Neural progenitor cell (in vitro differentiated cells): Measurements from ENCODE around the gene TUBGCP4. TPM values are rescaled to one million over a fixed set of nuclear protein-coding genes. Genes with fewer than 3 reads are reported as not detected.
"Not testable (repeated sequence)": the region's sequence is repeated elsewhere in the genome, so short reads cannot be mapped to it uniquely, and the experiment has no call there.

Experiments used
- DNase-seq: peaks from one replicate; pipeline ENCODE4 v3.0.0-alpha.2; 2016; ENCODE audit warnings: low spot score
- H2AFZ ChIP-seq: fragments of 200-600 bp; sonication (generic); replicated peaks from 2 replicates; pipeline ENCODE4 v1.6.1; 2016; ENCODE audit warnings: antibody characterized with exemption
- H3F3A ChIP-seq: fragments of 200-600 bp; sonication (generic); 2 replicates; pipeline ENCODE4 v1.6.1; 2016; ENCODE audit warnings: antibody characterized with exemption, low read depth
- H3K27ac ChIP-seq: fragments of 200-600 bp; sonication (generic); 2 replicates; pipeline ENCODE4 v1.5.1; 2016; ENCODE audit warnings: mild to moderate bottlenecking
- H3K27me3 ChIP-seq: fragments of 200-600 bp; sonication (generic); 2 replicates; pipeline ENCODE4 v1.6.1; 2016; ENCODE audit warnings: mild to moderate bottlenecking, moderate library complexity
- H3K36me3 ChIP-seq: fragments of 200-600 bp; sonication (generic); 2 replicates; pipeline ENCODE4 v1.5.1; 2016
- H3K4me1 ChIP-seq: fragments of 200-600 bp; sonication (generic); 2 replicates; pipeline ENCODE4 v1.6.1; 2016; ENCODE audit warnings: mixed run types
- H3K4me2 ChIP-seq: fragments of 200-600 bp; sonication (generic); 2 replicates; pipeline ENCODE4 v1.6.1; 2016
- H3K4me3 ChIP-seq: fragments of 200-600 bp; sonication (generic); 2 replicates; pipeline ENCODE4 v1.5.1; 2016
- H3K79me2 ChIP-seq: fragments of 200-600 bp; sonication (generic); 2 replicates; pipeline ENCODE4 v1.6.1; 2016; ENCODE audit warnings: low read depth
- H3K9ac ChIP-seq: fragments of 200-600 bp; sonication (generic); 2 replicates; pipeline ENCODE4 v1.6.1; 2016
- H3K9me3 ChIP-seq: fragments of 200-600 bp; sonication (generic); 2 replicates; pipeline ENCODE4 v1.5.1; 2016; ENCODE audit warnings: low read depth
- H4K20me1 ChIP-seq: fragments of 200-600 bp; sonication (generic); 2 replicates; pipeline ENCODE4 v1.6.1; 2016; ENCODE audit warnings: low read depth
- H3K27ac Mint-ChIP-seq: 3 replicates; pipeline ENCODE4 v1.8.0; 2021; ENCODE audit warnings: mixed read lengths
- H3K27me3 Mint-ChIP-seq: 2 replicates; pipeline ENCODE4 v1.8.0; 2022; ENCODE audit warnings: low read depth, mild to moderate bottlenecking, inconsistent platforms, moderate library complexity, mixed read lengths; ENCODE audit not compliant: insufficient read depth
- H3K36me3 Mint-ChIP-seq: 3 replicates; pipeline ENCODE4 v1.8.0; 2021; ENCODE audit warnings: mixed read lengths
- H3K4me1 Mint-ChIP-seq: 3 replicates; pipeline ENCODE4 v1.8.0; 2021; ENCODE audit warnings: mixed read lengths
- H3K4me3 Mint-ChIP-seq: 3 replicates; pipeline ENCODE4 v1.8.0; 2021; ENCODE audit warnings: mild to moderate bottlenecking, moderate library complexity, mixed read lengths
- H3K9me3 Mint-ChIP-seq: 3 replicates; pipeline ENCODE4 v1.8.0; 2020; ENCODE audit warnings: mixed read lengths
- CTCF ChIP-seq: fragments of 200-600 bp; sonication (generic); IDR thresholded peaks from 2 replicates; pipeline ENCODE4 v1.5.1; 2017; ENCODE audit warnings: antibody characterized with exemption, mild to moderate bottlenecking
- EZH2 ChIP-seq: fragments of 200-600 bp; sonication (generic); IDR thresholded peaks from 2 replicates; pipeline ENCODE4 v1.6.1; 2017; ENCODE audit warnings: antibody characterized with exemption, mild to moderate bottlenecking, moderate library complexity
- EZH2phosphoT487 ChIP-seq: fragments of 200-600 bp; sonication (generic); IDR thresholded peaks from 2 replicates; pipeline ENCODE4 v1.6.1; 2017; ENCODE audit warnings: antibody characterized with exemption
- total RNA-seq: library from RNA; depleted of rRNA; stranded (reverse); fragments of >200 nt; gene quantifications from 2 replicates; pipeline ENCODE4 v1.2.3, GENCODE V29; 2015; ENCODE audit warnings: low replicate concordance

TUBGCP4 gene
- total RNA-seq, 1 donor from 2014 or later: 14.1 TPM

- no peaks in the 10 kb centered on the region for H3K9me3 Mint-ChIP-seq
- Histone ChIP-seq H3K4me3 (no peak overlapping the region), H3K27me3 (no peaks in the 10 kb centered on the region), H3K9me3 (no peaks in the 10 kb centered on the region), H3F3A (no peaks in the 10 kb centered on the region), H3K4me2 (no peak overlapping the region), H3K36me3 (no peaks in the 10 kb centered on the region), H3K9ac (no peak overlapping the region), H2AFZ (no peak overlapping the region), H3K4me1 (no peaks in the 10 kb centered on the region), H4K20me1 (no peaks in the 10 kb centered on the region), H3K27ac (no peak overlapping the region), H3K79me2 (no peaks in the 10 kb centered on the region)
- no peaks in the 10 kb centered on the region for H3K4me1 Mint-ChIP-seq
- TF ChIP-seq EZH2: no peak
- no peak for TF ChIP-seq EZH2phosphoT487
- TF ChIP-seq CTCF: no peak
- H3K4me3 Mint-ChIP-seq: no peak overlapping the region
- DNase-seq: no peak
- peaks cover 4% of the 10 kb centered on the region for H3K27me3 Mint-ChIP-seq
- peaks cover 31% of the 10 kb centered on the region for H3K36me3 Mint-ChIP-seq
- peak overlapping the region; percentile 59 for H3K27ac Mint-ChIP-seq
Observed at GRCh38 chr15:43390723-43391122, 19.8 kb downstream of the TUBGCP4 start.

GRCh38 chr15:43393592-43393991 lies 22.7 kb downstream of the TUBGCP4 start:
- not testable (repeated sequence) for H3K9ac ChIP-seq, H3K4me3 Mint-ChIP-seq, H3F3A ChIP-seq, DNase-seq, H3K4me3 ChIP-seq, H3K27me3 Mint-ChIP-seq, H2AFZ ChIP-seq, H3K9me3 ChIP-seq, H3K9me3 Mint-ChIP-seq, H3K36me3 ChIP-seq, H4K20me1 ChIP-seq, H3K4me2 ChIP-seq, H3K27ac ChIP-seq, H3K4me1 Mint-ChIP-seq, H3K27me3 ChIP-seq, H3K79me2 ChIP-seq, H3K4me1 ChIP-seq, H3K27ac Mint-ChIP-seq
- H3K36me3 Mint-ChIP-seq: peaks cover 33% of the 10 kb centered on the region

- Histone ChIP-seq H3K36me3 (peaks cover 23% of the 10 kb centered on the region), H3F3A (peaks cover 6% of the 10 kb centered on the region), H4K20me1 (no peaks in the 10 kb centered on the region), H3K27ac (no peak overlapping the region), H3K4me2 (no peak overlapping the region), H3K4me3 (no peak overlapping the region), H2AFZ (no peak overlapping the region), H3K27me3 (no peaks in the 10 kb centered on the region), H3K9me3 (no peaks in the 10 kb centered on the region), H3K79me2 (no peaks in the 10 kb centered on the region), H3K9ac (no peak overlapping the region), H3K4me1 (no peaks in the 10 kb centered on the region)
- Mint-ChIP-seq H3K27me3 (no peaks in the 10 kb centered on the region), H3K9me3 (no peaks in the 10 kb centered on the region), H3K4me3 (no peak overlapping the region), H3K27ac (no peak overlapping the region), H3K36me3 (peaks cover 44% of the 10 kb centered on the region), H3K4me1 (no peaks in the 10 kb centered on the region)
- no peak for DNase-seq
- TF ChIP-seq EZH2phosphoT487 (no peak), EZH2 (no peak), CTCF (no peak)
Observed at GRCh38 chr15:43402255-43402654, 31.4 kb downstream of the TUBGCP4 start.

DNA sequence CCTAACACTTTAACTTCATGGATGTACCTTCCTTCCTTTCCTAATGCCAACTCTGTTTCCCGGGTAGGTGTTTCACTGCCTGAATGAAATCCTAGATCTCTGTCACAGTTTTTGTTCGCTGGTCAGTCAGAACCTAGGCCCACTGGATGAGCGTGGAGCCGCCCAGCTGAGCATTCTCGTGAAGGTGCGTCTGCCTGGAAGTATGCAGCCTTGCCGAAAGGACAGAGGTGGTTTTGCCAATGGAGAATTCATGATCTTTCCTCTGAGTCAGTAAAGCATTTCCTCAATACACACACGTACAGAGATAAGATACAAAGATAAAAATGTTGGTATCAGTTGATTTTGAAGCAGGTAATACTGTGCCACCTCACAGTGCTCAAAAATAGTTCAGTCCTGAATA lies 32.7 kb downstream of the TUBGCP4 start:
- Histone ChIP-seq H3K79me2 (no peaks in the 10 kb centered on the region), H3K9ac (no peak overlapping the region), H3K9me3 (no peaks in the 10 kb centered on the region), H3K4me2 (no peak overlapping the region), H3F3A (peaks cover 10% of the 10 kb centered on the region), H2AFZ (no peak overlapping the region), H3K4me1 (no peaks in the 10 kb centered on the region), H4K20me1 (no peaks in the 10 kb centered on the region), H3K27ac (no peak overlapping the region), H3K27me3 (no peaks in the 10 kb centered on the region), H3K36me3 (peaks cover 30% of the 10 kb centered on the region), H3K4me3 (no peak overlapping the region)
- no peak for TF ChIP-seq EZH2
- no peak for TF ChIP-seq EZH2phosphoT487
- no peak for TF ChIP-seq CTCF
- Mint-ChIP-seq H3K9me3 (no peaks in the 10 kb centered on the region), H3K27ac (no peak overlapping the region), H3K4me1 (no peaks in the 10 kb centered on the region), H3K4me3 (no peak overlapping the region), H3K27me3 (peaks cover 2% of the 10 kb centered on the region), H3K36me3 (peaks cover 48% of the 10 kb centered on the region)
- DNase-seq: no peak
